RWPE1 (cell line): ENCODE results near the gene TRIM38.
"Not testable (repeated sequence)": the region's sequence is repeated elsewhere in the genome, so short reads cannot be mapped to it uniquely, and the experiment has no call there.

Experiments
- CTCF ChIA-PET: fragments of 350-600 bp; sonication (Branson Sonifier 250); formaldehyde crosslinking; extraction: SDS; loops from one replicate; lab custom pipeline; 2021; lab: Yijun Ruan, JAX
- POLR2A ChIA-PET: fragments of 400-600 bp; formaldehyde crosslinking; extraction: SDS; loops from one replicate; lab custom pipeline; 2020; ENCODE audit warnings: antibody characterized with exemption; ENCODE audit not compliant: low non-redundant PET; lab: Yijun Ruan, JAX
- DNase-seq: peaks from one replicate; pipeline ENCODE4 v3.0.0; 2012; ENCODE audit warnings: low spot score
- H3K27ac ChIP-seq: fragments of 450-650 bp; 2 replicates; pipeline ENCODE4 v1.5.1; 2017
- TF ChIP-seq, protein P1 (sequence below): fragments of 450-650 bp; conservative IDR thresholded peaks from 2 replicates; pipeline ENCODE4 v1.5.1; 2017; ENCODE audit warnings: low read depth, mild to moderate bottlenecking

TRIM38 gene

DNA sequence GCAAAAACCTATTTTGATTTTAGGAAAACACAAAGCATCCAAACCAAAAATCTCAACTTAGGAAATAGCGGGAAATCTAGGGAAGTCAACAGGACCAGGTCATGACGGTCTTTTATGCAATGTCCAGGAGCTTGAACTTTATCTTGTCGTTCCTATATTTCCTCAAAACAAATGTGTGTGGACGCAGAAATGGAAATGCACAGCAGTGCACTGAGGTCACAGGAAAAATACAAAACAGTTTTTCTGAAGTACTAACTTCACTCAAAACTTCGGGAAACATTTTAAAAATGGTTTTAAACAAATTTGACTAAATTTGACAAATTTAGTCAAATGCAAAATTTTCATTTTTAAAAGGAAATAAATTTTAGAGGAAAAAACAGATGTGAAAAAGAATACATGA is 26.6 kb upstream of the TRIM38 start:
- ChIA-PET POLR2A (no interaction called here), CTCF (no interaction called here)
- no peak for DNase-seq
- no peak overlapping the region for H3K27ac ChIP-seq
- TF ChIP-seq, protein P1, sequence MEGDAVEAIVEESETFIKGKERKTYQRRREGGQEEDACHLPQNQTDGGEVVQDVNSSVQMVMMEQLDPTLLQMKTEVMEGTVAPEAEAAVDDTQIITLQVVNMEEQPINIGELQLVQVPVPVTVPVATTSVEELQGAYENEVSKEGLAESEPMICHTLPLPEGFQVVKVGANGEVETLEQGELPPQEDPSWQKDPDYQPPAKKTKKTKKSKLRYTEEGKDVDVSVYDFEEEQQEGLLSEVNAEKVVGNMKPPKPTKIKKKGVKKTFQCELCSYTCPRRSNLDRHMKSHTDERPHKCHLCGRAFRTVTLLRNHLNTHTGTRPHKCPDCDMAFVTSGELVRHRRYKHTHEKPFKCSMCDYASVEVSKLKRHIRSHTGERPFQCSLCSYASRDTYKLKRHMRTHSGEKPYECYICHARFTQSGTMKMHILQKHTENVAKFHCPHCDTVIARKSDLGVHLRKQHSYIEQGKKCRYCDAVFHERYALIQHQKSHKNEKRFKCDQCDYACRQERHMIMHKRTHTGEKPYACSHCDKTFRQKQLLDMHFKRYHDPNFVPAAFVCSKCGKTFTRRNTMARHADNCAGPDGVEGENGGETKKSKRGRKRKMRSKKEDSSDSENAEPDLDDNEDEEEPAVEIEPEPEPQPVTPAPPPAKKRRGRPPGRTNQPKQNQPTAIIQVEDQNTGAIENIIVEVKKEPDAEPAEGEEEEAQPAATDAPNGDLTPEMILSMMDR = no peak

DNA sequence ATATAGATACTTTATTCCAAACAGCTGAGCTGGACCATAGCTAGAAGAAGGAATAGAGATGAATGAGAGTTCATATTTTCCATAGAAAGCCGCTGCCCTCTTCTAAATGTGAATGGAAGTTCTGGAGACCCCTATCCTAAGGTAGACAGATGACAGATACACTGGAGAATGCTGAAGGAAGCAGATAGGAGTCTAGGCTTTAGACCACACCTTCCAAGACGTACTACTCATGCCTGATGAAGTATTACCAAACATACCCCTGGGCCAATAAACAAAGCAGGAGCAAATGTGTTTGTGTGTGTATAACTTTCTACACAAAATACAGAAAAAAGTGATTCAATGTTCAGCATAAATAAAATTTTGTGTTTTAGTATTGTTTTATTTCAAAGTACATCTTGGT is 23.0 kb upstream of the TRIM38 start:
- no peak for DNase-seq
- CTCF ChIA-PET = interaction anchor here (0.8 to 1.1 kb wide), 2 partner anchors 101 to 219 kb away, joined by 3 read pairs; no protein-coding TSS in a partner anchor
- TF ChIP-seq, protein P1 = no peak
- POLR2A ChIA-PET = no interaction called here
- H3K27ac ChIP-seq = no peak overlapping the region

GRCh38 chr6:25942561-25943147 is 19.9 kb upstream of the TRIM38 start:
- no peak overlapping the region for H3K27ac ChIP-seq
- POLR2A ChIA-PET = no interaction called here
- peak; percentile 32 for DNase-seq
- TF ChIP-seq, protein P1 = peak; percentile 47
- CTCF ChIA-PET = interaction anchor here (0.6 to 1.0 kb wide), 4 partner anchors 50 to 677 kb away, joined by 3 to 5 read pairs (median 3); no protein-coding TSS in a partner anchor

DNA sequence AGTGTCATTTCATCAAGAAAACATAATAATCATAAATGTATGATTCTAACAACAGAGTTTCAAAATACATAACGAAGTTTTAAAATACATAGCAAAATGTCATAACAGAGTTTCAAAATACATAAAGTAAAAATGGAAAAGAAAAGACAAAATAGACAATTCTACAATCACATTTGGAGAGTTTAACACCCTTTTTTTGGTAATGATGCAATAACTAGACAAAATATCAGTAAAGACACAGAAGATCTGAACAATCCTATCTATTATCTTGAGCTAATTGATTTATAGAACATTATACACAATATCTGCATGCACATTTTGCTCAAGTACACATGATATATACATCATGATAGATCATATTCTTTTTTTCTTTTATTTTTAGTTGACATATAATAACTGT is 18.7 kb upstream of the TRIM38 start:
- DNase-seq = no peak
- POLR2A ChIA-PET = no interaction called here
- TF ChIP-seq, protein P1 = no peak
- H3K27ac ChIP-seq = no peak overlapping the region
- CTCF ChIA-PET = interaction anchor here (0.6 kb wide), 2 partner anchors 21 to 474 kb away, joined by 3 read pairs; no protein-coding TSS in a partner anchor

GRCh38 chr6:25944688-25945574 is 17.7 kb upstream of the TRIM38 start:
- TF ChIP-seq, protein P1 = no peak
- ChIA-PET POLR2A (no interaction called here), CTCF (no interaction called here)
- no peak overlapping the region for H3K27ac ChIP-seq
- no peak for DNase-seq

- POLR2A ChIA-PET, DNase-seq, H3K27ac ChIP-seq, CTCF ChIA-PET: not testable (repeated sequence)
These were observed 16.9 kb upstream of the TRIM38 start for GRCh38 chr6:25945738-25946137.
